Nephron (organoid): ENCODE data around the gene PTPRF.

Source experiments
- H3K27ac Mint-ChIP-seq, 3 experiments: 2 replicates each; pipeline ENCODE4 v1.8.0; 2020; ENCODE audit warnings: mixed read lengths in 3 of 3, mild to moderate bottlenecking in 2 of 3, moderate library complexity in 1 of 3
- H3K27me3 Mint-ChIP-seq: 2 replicates; pipeline ENCODE4 v1.8.0; 2021; ENCODE audit warnings: low read depth, mild to moderate bottlenecking, moderate library complexity, mixed read lengths
- H3K36me3 Mint-ChIP-seq: 2 replicates; pipeline ENCODE4 v1.8.0; 2020; ENCODE audit warnings: low read depth, mixed read lengths
- H3K4me1 Mint-ChIP-seq: 2 replicates; pipeline ENCODE4 v1.8.0; 2020; ENCODE audit warnings: mixed read lengths
- H3K4me3 Mint-ChIP-seq, 3 experiments: 2 replicates each; pipeline ENCODE4 v1.8.0; 2020; ENCODE audit warnings: mild to moderate bottlenecking in 3 of 3, mixed read lengths in 3 of 3, moderate library complexity in 2 of 3
- H3K9me3 Mint-ChIP-seq: 2 replicates; pipeline ENCODE4 v1.8.0; 2020; ENCODE audit warnings: mixed read lengths
- TF ChIP-seq, protein P1 (sequence below), 3 experiments: fragments of 200-600 bp; sonication (generic); IDR thresholded peaks; one replicate each; pipeline ENCODE4 v1.5.0; 2021; ENCODE audit warnings: antibody characterized with exemption in 3 of 3; ENCODE audit not compliant: unreplicated experiment in 3 of 3

PTPRF gene

DNA sequence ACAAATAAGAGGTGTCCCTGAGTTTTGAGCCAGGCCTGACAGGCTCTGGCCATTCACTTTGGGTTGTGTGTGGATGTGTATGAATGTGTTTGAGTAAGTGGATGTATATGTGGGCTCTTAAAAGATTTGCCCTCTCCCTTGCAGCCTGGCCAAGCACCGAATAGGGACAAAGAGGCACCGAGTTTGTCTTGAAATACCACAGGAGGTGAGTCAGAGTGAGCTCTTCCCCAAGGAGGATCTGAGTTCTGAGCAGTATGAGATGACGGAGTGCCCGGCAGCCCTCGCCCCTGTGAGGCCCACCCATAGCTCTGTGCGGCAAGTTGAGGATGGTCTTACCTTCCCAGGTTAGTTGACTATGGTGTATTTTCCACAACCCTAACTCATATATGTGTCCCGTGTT is 138.3 kb downstream of the PTPRF start:
- H3K4me3 Mint-ChIP-seq = no peak overlapping the region
- TF ChIP-seq, protein P1, sequence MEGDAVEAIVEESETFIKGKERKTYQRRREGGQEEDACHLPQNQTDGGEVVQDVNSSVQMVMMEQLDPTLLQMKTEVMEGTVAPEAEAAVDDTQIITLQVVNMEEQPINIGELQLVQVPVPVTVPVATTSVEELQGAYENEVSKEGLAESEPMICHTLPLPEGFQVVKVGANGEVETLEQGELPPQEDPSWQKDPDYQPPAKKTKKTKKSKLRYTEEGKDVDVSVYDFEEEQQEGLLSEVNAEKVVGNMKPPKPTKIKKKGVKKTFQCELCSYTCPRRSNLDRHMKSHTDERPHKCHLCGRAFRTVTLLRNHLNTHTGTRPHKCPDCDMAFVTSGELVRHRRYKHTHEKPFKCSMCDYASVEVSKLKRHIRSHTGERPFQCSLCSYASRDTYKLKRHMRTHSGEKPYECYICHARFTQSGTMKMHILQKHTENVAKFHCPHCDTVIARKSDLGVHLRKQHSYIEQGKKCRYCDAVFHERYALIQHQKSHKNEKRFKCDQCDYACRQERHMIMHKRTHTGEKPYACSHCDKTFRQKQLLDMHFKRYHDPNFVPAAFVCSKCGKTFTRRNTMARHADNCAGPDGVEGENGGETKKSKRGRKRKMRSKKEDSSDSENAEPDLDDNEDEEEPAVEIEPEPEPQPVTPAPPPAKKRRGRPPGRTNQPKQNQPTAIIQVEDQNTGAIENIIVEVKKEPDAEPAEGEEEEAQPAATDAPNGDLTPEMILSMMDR (IDR thresholded peaks at IDR 0.05; ENCODE audit: unreplicated experiment in 3 of 3) = no peak
- H3K27me3 Mint-ChIP-seq = no peaks in the 10 kb centered on the region
- H3K27ac Mint-ChIP-seq = no peak overlapping the region
- H3K9me3 Mint-ChIP-seq = no peaks in the 10 kb centered on the region
- peaks cover 14% of the 10 kb centered on the region for H3K4me1 Mint-ChIP-seq
- peaks cover 86% of the 10 kb centered on the region for H3K36me3 Mint-ChIP-seq

DNA sequence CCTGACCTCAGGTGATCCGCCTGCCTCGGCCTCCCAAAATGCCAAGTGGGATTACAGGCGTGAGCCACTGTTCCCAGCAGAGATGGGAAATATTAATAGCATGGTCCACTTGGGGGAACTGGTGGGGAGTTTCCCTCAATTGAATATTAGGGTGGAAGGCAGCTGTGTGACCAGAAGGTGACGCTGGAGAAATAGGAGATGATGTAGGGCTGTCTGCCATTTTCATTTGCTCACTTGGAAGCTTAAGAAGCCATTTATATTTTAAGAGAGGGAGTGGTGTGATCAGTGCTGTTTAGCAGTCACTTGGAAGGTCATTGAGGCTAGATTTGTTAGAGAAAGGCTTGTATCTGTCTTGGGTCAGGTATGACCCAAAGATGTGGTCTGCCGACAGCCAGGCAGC is 139.2 kb downstream of the PTPRF start:
- TF ChIP-seq, protein P1 (IDR thresholded peaks at IDR 0.05; ENCODE audit: unreplicated experiment in 3 of 3) = no peak
- H3K9me3 Mint-ChIP-seq = no peaks in the 10 kb centered on the region
- H3K4me3 Mint-ChIP-seq = no peak overlapping the region
- H3K27me3 Mint-ChIP-seq = no peaks in the 10 kb centered on the region
- peaks cover 83% of the 10 kb centered on the region for H3K36me3 Mint-ChIP-seq
- H3K27ac Mint-ChIP-seq = no peak overlapping the region
- H3K4me1 Mint-ChIP-seq = peaks cover 14% of the 10 kb centered on the region

DNA sequence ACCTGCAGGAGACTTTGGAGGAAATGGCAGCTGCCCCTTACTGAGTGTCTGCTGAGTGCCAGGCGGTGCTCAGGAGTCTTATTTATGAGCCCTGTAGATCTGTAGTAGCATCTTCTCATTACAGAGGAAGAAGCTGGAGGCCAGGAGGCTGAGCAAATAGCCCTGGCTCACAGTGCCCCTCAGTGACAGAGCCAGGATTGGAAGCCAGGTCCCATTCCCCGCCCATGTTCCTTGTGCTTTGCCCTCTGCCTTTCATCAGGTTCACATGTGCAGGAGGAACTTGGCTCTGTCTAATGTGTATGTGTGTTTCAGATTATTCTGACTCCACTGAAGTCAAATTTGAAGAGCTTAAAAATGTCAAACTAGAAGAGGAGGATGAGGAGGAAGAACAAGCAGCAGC is 140.5 kb downstream of the PTPRF start:
- H3K36me3 Mint-ChIP-seq = peaks cover 80% of the 10 kb centered on the region
- no peaks in the 10 kb centered on the region for H3K27me3 Mint-ChIP-seq
- H3K27ac Mint-ChIP-seq = no peak overlapping the region
- no peaks in the 10 kb centered on the region for H3K9me3 Mint-ChIP-seq
- peaks cover 7% of the 10 kb centered on the region for H3K4me1 Mint-ChIP-seq
- H3K4me3 Mint-ChIP-seq = no peak overlapping the region
- TF ChIP-seq, protein P1 (IDR thresholded peaks at IDR 0.05; ENCODE audit: unreplicated experiment in 3 of 3) = no peak

DNA sequence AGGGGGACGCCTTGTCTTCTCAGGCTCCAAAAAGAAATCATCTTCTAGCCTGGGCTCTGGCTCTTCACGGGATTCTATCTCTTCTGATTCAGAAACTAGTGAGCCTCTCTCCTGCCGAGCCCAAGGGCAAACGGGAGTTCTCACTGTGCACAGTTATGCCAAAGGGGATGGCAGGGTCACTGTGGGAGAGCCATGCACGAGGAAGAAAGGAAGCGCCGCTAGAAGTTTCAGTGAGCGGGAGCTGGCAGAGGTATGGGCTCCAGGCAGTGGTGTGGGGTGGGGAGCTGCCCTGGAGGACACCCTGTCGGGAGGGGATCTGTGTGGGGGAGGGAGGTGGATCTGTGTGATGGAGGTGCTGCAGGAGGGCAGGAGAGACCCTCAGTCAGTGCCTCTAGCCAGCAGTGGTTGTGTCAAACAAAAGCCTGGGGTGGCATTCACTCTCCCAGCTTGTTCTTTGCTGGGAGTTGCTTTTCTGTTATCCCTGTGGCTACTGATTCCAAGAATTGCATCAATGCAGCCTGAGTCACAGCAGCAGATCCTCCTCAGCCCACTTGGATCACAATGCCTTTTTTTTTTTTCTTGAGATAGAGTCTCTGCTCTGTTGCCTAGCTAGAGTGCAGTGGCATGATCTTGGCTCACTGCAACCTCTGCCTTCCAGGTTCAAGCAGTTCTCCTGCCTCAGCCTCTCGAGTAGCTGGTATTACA is 141.1 kb downstream of the PTPRF start:
- no peak overlapping the region for H3K4me3 Mint-ChIP-seq
- H3K27ac Mint-ChIP-seq = no peak overlapping the region
- TF ChIP-seq, protein P1 (IDR thresholded peaks at IDR 0.05; ENCODE audit: unreplicated experiment in 3 of 3) = no peak
- H3K9me3 Mint-ChIP-seq = no peaks in the 10 kb centered on the region
- no peaks in the 10 kb centered on the region for H3K27me3 Mint-ChIP-seq
- H3K4me1 Mint-ChIP-seq = peaks cover 1% of the 10 kb centered on the region
- peaks cover 74% of the 10 kb centered on the region for H3K36me3 Mint-ChIP-seq

DNA sequence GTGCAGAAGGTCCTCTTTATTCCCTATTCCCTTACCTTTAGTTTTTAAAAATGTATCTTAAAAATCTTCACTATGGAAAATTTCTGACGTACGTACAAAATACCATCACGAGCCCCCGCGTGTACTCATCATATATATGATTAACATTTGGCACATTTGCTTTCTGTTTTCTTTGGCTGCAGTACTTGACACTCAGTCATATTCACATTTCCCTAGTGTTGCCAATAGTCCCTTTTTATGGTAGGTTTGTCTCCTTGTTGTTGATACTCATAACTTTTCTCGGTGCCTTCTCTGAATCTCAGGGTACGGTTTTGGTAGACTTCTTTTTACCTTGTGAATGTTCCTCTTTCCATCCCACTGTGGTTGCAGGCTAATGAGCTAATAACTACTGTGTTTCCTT is 142.6 kb downstream of the PTPRF start:
- no peak overlapping the region for H3K4me3 Mint-ChIP-seq

More for the DNA sequence above, 142.6 kb downstream of the PTPRF start:
- Mint-ChIP-seq H3K27ac (no peak overlapping the region), H3K4me1 (no peaks in the 10 kb centered on the region), H3K36me3 (peaks cover 71% of the 10 kb centered on the region), H3K9me3 (no peaks in the 10 kb centered on the region), H3K27me3 (no peaks in the 10 kb centered on the region)
- TF ChIP-seq, protein P1 (IDR thresholded peaks at IDR 0.05; ENCODE audit: unreplicated experiment in 3 of 3) = no peak
